Thyroid gland (tissue), 4 donors: Measurements from ENCODE around the gene PCBD1. TPM values are rescaled to one million over a fixed set of nuclear protein-coding genes. Genes with fewer than 3 reads are reported as not detected.

Experiments used
- DNase-seq, 2 donors: peaks; one replicate each; pipeline ENCODE4 v3.0.0-alpha.2; 2019
- H3K27ac ChIP-seq, 3 donors: fragments of 200-600 bp; sonication (generic); 1 replicate in 2 of 3; 2 replicates in 1 of 3; pipeline ENCODE4 v1.5.1; 2016 to 2019; ENCODE audit warnings: mild to moderate bottlenecking in 1 of 3, moderate library complexity in 1 of 3
- H3K27me3 ChIP-seq: fragments of 200-600 bp; sonication (generic); one replicate; pipeline ENCODE4 v1.5.1; 2019
- H3K36me3 ChIP-seq, 2 donors: fragments of 200-600 bp; sonication (generic); one replicate each; pipeline ENCODE4 v1.5.1; 2016 to 2019
- H3K4me1 ChIP-seq, 2 donors: fragments of 200-600 bp; sonication (generic); one replicate each; pipeline ENCODE4 v1.5.1; 2017 to 2019
- H3K4me3 ChIP-seq, 3 donors: fragments of 200-600 bp; sonication (generic); replicated peaks in 1 of 3; 1 replicate in 2 of 3; 2 replicates in 1 of 3; pipeline ENCODE4 v1.5.1; 2016; ENCODE audit warnings: mild to moderate bottlenecking in 1 of 3
- H3K9me3 ChIP-seq: fragments of 200-600 bp; sonication (generic); one replicate; pipeline ENCODE4 v1.5.1; 2017
- POLR2A ChIP-seq, 2 donors: fragments of 450-650 bp; IDR thresholded peaks; one replicate each; pipeline ENCODE4 v1.6.1; 2017; ENCODE audit warnings: antibody characterized with exemption in 2 of 2, mild to moderate bottlenecking in 2 of 2, moderate library complexity in 1 of 2
- WGBS, 2 donors: methylation state at CpG; one replicate each; pipeline ENCODE4 v1.1.5; 2017; 5-methylcytosine and 5-hydroxymethylcytosine counted together
- intact Hi-C: fragments of 100-400 bp; cut with DNase I; formaldehyde crosslinking; loops from one replicate; pipeline ENCODE4 v1.15.1; 2023
- total RNA-seq, 4 donors: library from RNA; depleted of rRNA; stranded (reverse); fragments of >200 nt; gene quantifications; one replicate each; pipeline ENCODE4 v1.2.3, GENCODE V29; 2016
- TF ChIP-seq, protein P1 (sequence below), 6 experiments: fragments of 200-600 bp in 3 of 6; fragments of 450-650 bp in 3 of 6; sonication (generic) in 3 of 6; IDR thresholded peaks; one replicate each; pipeline ENCODE4 v1.5.1; 2016 to 2019; ENCODE audit warnings: antibody characterized with exemption in 6 of 6, mild to moderate bottlenecking in 2 of 6, inconsistent platforms in 1 of 6, moderate library complexity in 1 of 6

Gene PCBD1
- total RNA-seq, 4 donors from 2014 or later = 39.4 to 124 (median 86.8) TPM

- peak overlapping the region in 1 of 3 donors; percentile 89 for H3K27ac ChIP-seq
These were observed 926 bp upstream of the PCBD1 start for GRCh38 chr10:70889291-70889690.

GRCh38 chr10:70886921-70887665, 1.3 kb downstream of the PCBD1 start:
- Histone ChIP-seq H3K4me3 (peak overlapping the region in 1 of 3 donors; percentile 51), H3K27ac (peak overlapping the region; percentile 87 to 97 (median 89)), H3K9me3 (no peaks in the 10 kb centered on the region), H3K36me3 (peaks cover 9 to 10% of the 10 kb centered on the region in 2 donors), H3K27me3 (no peaks in the 10 kb centered on the region), H3K4me1 (peaks cover 14% of the 10 kb centered on the region in 2 donors)
- no peak for DNase-seq
- WGBS, 2 donors = 66 to 69% methylated on average over 10 to 12 of the region's 12 CpGs
- TF ChIP-seq, protein P1, sequence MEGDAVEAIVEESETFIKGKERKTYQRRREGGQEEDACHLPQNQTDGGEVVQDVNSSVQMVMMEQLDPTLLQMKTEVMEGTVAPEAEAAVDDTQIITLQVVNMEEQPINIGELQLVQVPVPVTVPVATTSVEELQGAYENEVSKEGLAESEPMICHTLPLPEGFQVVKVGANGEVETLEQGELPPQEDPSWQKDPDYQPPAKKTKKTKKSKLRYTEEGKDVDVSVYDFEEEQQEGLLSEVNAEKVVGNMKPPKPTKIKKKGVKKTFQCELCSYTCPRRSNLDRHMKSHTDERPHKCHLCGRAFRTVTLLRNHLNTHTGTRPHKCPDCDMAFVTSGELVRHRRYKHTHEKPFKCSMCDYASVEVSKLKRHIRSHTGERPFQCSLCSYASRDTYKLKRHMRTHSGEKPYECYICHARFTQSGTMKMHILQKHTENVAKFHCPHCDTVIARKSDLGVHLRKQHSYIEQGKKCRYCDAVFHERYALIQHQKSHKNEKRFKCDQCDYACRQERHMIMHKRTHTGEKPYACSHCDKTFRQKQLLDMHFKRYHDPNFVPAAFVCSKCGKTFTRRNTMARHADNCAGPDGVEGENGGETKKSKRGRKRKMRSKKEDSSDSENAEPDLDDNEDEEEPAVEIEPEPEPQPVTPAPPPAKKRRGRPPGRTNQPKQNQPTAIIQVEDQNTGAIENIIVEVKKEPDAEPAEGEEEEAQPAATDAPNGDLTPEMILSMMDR (IDR thresholded peaks at IDR 0.05) = no peak
- TF ChIP-seq POLR2A (IDR thresholded peaks at IDR 0.05) = no peak
- intact Hi-C loops = no loop called here

More at GRCh38 chr10:70889291-70889690, 926 bp upstream of the PCBD1 start:
- WGBS, 2 donors = 94 to 96% methylated on average over 3 of the region's 3 CpGs
- H3K4me1 ChIP-seq = peaks cover 14% of the 10 kb centered on the region in 2 donors
- H3K36me3 ChIP-seq = peaks cover 7 to 10% of the 10 kb centered on the region in 2 donors
- H3K27me3 ChIP-seq = no peaks in the 10 kb centered on the region
- intact Hi-C loops = no loop called here
- TF ChIP-seq, protein P1 (IDR thresholded peaks at IDR 0.05) = no peak
- no peak for TF ChIP-seq POLR2A (IDR thresholded peaks at IDR 0.05)
- no peak overlapping the region for H3K4me3 ChIP-seq
- DNase-seq = no peak
- no peaks in the 10 kb centered on the region for H3K9me3 ChIP-seq

GRCh38 chr10:70885931-70886903, 2.1 kb downstream of the PCBD1 start:
- peaks cover 9 to 13% of the 10 kb centered on the region in 2 donors for H3K4me1 ChIP-seq
- H3K36me3 ChIP-seq = peaks cover 9 to 10% of the 10 kb centered on the region in 2 donors
- intact Hi-C loops = no loop called here
- DNase-seq = peak in 1 of 2 donors; percentile 18
- H3K9me3 ChIP-seq = no peaks in the 10 kb centered on the region
- H3K27ac ChIP-seq = no peak overlapping the region
- TF ChIP-seq, protein P1 (IDR thresholded peaks at IDR 0.05) = no peak
- no peaks in the 10 kb centered on the region for H3K27me3 ChIP-seq
- 87% methylated on average over 18 of the region's 18 CpGs for WGBS, 2 donors
- no peak overlapping the region for H3K4me3 ChIP-seq

GRCh38 chr10:70885481-70885880, 2.9 kb downstream of the PCBD1 start:
- 85 to 89% methylated on average over 4 of the region's 4 CpGs for WGBS, 2 donors
- Histone ChIP-seq H3K27ac (no peak overlapping the region), H3K9me3 (no peaks in the 10 kb centered on the region), H3K27me3 (no peaks in the 10 kb centered on the region), H3K4me1 (peaks cover 2 to 9% of the 10 kb centered on the region in 2 donors), H3K4me3 (no peak overlapping the region), H3K36me3 (peaks cover 9 to 10% of the 10 kb centered on the region in 2 donors)
- DNase-seq = no peak
- intact Hi-C loops = no loop called here
- TF ChIP-seq, protein P1 (IDR thresholded peaks at IDR 0.05) = no peak
- no peak for TF ChIP-seq POLR2A (IDR thresholded peaks at IDR 0.05)
